Sigmoid colon (tissue), 7 donors: ENCODE data around the gene CPSF7. TPM values are rescaled to one million over a fixed set of nuclear protein-coding genes. Genes with fewer than 3 reads are reported as not detected.

Experiments
- DNase-seq: peaks from one replicate; pipeline ENCODE4 v3.0.0-alpha.2; 2019
- H3K27ac ChIP-seq, 4 donors: fragments of 200-600 bp; sonication (generic); one replicate each; pipeline ENCODE4 v1.5.1; 2016 to 2019; ENCODE audit warnings: mild to moderate bottlenecking in 1 of 4
- H3K27me3 ChIP-seq, 3 donors: fragments of 200-600 bp; sonication (generic); one replicate each; pipeline ENCODE4 v1.5.1; 2019; ENCODE audit warnings: mild to moderate bottlenecking in 1 of 3
- H3K36me3 ChIP-seq, 4 donors: fragments of 200-600 bp; sonication (generic); one replicate each; pipeline ENCODE4 v1.5.1; 2016 to 2019
- H3K4me1 ChIP-seq, 4 donors: fragments of 200-600 bp; sonication (generic); one replicate each; pipeline ENCODE4 v1.5.1; 2017 to 2019
- H3K4me3 ChIP-seq, 4 donors: fragments of 200-600 bp; sonication (generic); one replicate each; pipeline ENCODE4 v1.5.1; 2017 to 2019; ENCODE audit warnings: mild to moderate bottlenecking in 2 of 4, moderate library complexity in 1 of 4
- H3K9me3 ChIP-seq, 4 donors: fragments of 200-600 bp in 3 of 4; sonication (generic) in 3 of 4; one replicate each; pipeline versions ENCODE4 v1.5.1 to v1.6.1; 2013 to 2019
- CTCF ChIP-seq, 4 experiments: fragments of 450-650 bp in 3 of 4; fragments of 200-600 bp in 1 of 4; IDR thresholded peaks; one replicate each; pipeline ENCODE4 v1.5.1; 2016 to 2019; ENCODE audit warnings: antibody characterized with exemption in 4 of 4, mild to moderate bottlenecking in 3 of 4, moderate library complexity in 2 of 4
- EP300 ChIP-seq, 4 donors: sonication (generic); formaldehyde crosslinking; IDR thresholded peaks; one replicate each; pipeline ENCODE4 v1.6.1; 2017; ENCODE audit warnings: antibody characterized with exemption in 4 of 4
- POLR2A ChIP-seq, 2 donors: fragments of 450-650 bp; IDR thresholded peaks; one replicate each; pipeline ENCODE4 v1.6.1; 2016; ENCODE audit warnings: antibody characterized with exemption in 2 of 2, mild to moderate bottlenecking in 2 of 2, moderate library complexity in 2 of 2
- POLR2AphosphoS5 ChIP-seq, 4 donors: sonication (generic); formaldehyde crosslinking; IDR thresholded peaks; one replicate each; pipeline ENCODE4 v1.6.1; 2017; ENCODE audit warnings: antibody characterized with exemption in 4 of 4
- WGBS, 2 donors: extraction: QIAGEN DNeasy Blood & Tissue Kit; methylation state at CpG; one replicate each; pipeline ENCODE4 v1.1.7; 2013; 5-methylcytosine and 5-hydroxymethylcytosine counted together
- intact Hi-C: fragments of 100-400 bp; cut with DNase I; formaldehyde crosslinking; loops from one replicate; pipeline ENCODE4 v1.15.1; 2023
- polyA plus RNA-seq, 3 donors: library from polyadenylated mRNA; stranded (reverse); fragments of 200-250 nt; gene quantifications; one replicate each; pipeline ENCODE4 v1.2.3, GENCODE V29; 2013
- total RNA-seq, 4 donors: library from RNA; depleted of rRNA; stranded (reverse); fragments of >200 nt; gene quantifications; one replicate each; pipeline ENCODE4 v1.1.0, GENCODE V29; 2016
- donor health status: healthy with polysubstance abuse.
- donor health status: Bipolar disorder and iron deficiency.
- donor health status: healthy.

Gene CPSF7
- total and polyA plus RNA-seq, 7 donors, result 18.0 to 48.4 (median 41.5) TPM

GRCh38 chr11:61377461-61378160 is 52.2 kb downstream of the CPSF7 start:
- no peak overlapping the region for H3K27ac ChIP-seq
- no peaks in the 10 kb centered on the region for H3K4me1 ChIP-seq
- H3K36me3 ChIP-seq, result peaks cover 0 to 17% (median 0%) of the 10 kb centered on the region in 4 donors
- no peak for TF ChIP-seq EP300 (IDR thresholded peaks at IDR 0.05)
- no peak for TF ChIP-seq CTCF (IDR thresholded peaks at IDR 0.05)
- TF ChIP-seq POLR2AphosphoS5 (IDR thresholded peaks at IDR 0.05), result no peak
- no peak for TF ChIP-seq POLR2A (IDR thresholded peaks at IDR 0.05)
- WGBS, 2 donors, result 94 to 96% methylated on average over 6 of the region's 6 CpGs
- no peak for DNase-seq
- H3K4me3 ChIP-seq, result no peak overlapping the region
- intact Hi-C loops, result no loop called here
- H3K9me3 ChIP-seq, result no peaks in the 10 kb centered on the region
- H3K27me3 ChIP-seq, result no peaks in the 10 kb centered on the region

GRCh38 chr11:61375761-61376108 is 54.0 kb downstream of the CPSF7 start:
- H3K36me3 ChIP-seq, result peaks cover 0 to 24% (median 0%) of the 10 kb centered on the region in 4 donors
- DNase-seq, result no peak
- H3K9me3 ChIP-seq, result no peaks in the 10 kb centered on the region
- no peak overlapping the region for H3K4me3 ChIP-seq
- H3K4me1 ChIP-seq, result no peaks in the 10 kb centered on the region
- intact Hi-C loops, result no loop called here
- whole genome bisulfite sequencing, 2 donors, result 55 to 84% methylated on average over 6 of the region's 6 CpGs
- TF ChIP-seq EP300 (IDR thresholded peaks at IDR 0.05), result no peak
- no peak for TF ChIP-seq POLR2A (IDR thresholded peaks at IDR 0.05)
- no peak for TF ChIP-seq CTCF (IDR thresholded peaks at IDR 0.05)
- TF ChIP-seq POLR2AphosphoS5 (IDR thresholded peaks at IDR 0.05), result no peak
- H3K27me3 ChIP-seq, result no peaks in the 10 kb centered on the region
- H3K27ac ChIP-seq, result no peak overlapping the region

DNA sequence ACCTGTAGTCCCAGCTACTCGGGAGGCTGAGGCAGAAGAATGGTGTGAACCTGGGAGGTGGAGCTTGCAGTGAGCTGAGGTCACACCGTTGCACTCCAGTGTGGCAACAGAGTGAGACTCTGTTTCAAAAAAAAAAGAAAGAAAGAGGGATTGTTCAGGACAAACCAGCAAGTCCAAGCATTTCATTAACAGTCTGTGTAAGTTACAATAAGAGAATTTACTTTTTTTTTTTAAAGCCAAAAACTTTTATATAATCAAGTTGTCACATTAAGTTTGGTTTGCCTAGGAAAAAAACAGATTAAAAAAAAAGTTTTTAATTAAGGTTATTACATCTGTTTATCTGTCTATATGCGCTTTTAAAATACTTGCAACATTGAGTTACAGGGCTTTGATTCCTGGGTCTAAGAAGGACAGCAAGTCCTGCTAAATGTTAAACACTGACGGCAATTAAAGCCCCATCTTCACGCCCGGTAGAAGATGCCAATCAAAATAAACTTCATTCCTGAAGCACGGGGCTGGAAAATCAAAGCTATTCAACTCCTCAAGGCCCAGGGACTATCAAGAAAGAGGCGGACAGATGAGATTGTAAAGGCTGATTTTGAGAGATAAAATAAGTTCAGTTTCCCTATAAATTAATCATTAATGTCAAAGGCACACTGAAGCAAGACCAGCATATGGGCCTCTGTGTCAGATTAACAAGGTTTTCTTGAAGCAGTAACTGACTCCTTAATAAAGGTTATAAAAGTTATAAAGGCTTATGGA is 56.9 kb downstream of the CPSF7 start:
- Histone ChIP-seq H3K36me3 (peaks cover 8 to 53% (median 13%) of the 10 kb centered on the region in 4 donors), H3K27me3 (no peaks in the 10 kb centered on the region), H3K4me3 (no peak overlapping the region), H3K27ac (no peak overlapping the region), H3K4me1 (no peaks in the 10 kb centered on the region), H3K9me3 (no peaks in the 10 kb centered on the region)
- WGBS, 2 donors, result 92 to 96% methylated on average over 8 of the region's 8 CpGs
- DNase-seq, result no peak
- TF ChIP-seq POLR2AphosphoS5 (IDR thresholded peaks at IDR 0.05), result no peak
- no peak for TF ChIP-seq CTCF (IDR thresholded peaks at IDR 0.05)
- no peak for TF ChIP-seq EP300 (IDR thresholded peaks at IDR 0.05)
- no peak for TF ChIP-seq POLR2A (IDR thresholded peaks at IDR 0.05)
- intact Hi-C loops, result no loop called here

DNA sequence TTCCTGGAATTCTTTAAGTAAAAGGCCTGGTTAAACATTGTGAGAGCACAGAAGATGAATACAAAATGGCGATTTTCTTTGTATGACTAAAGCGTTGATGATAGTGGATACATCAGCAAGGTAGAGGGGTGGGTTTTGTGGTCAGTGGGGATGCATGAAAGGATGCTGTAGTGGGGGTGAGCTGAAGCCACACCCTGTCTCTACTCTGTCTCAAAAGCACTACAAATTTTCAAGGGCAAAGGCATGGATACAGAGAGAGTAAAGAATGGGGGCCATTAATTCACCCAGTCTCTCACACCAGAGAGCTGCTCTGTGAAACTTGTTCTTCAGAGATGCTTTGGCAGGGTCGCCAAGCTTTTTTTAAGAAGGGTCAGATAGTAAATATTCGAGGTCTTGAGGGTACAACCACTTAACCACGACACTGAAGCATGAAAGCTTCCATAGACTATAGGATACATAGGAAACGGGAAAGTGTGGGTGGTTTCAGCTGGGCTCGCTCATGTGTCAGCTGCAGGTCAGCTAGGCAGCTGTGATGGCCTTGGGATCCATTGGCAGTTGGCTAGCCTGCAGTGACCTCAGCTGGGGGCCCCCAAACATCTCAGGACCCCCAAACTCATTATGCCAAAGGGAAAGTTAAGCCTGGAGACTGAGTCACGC is 59.3 kb downstream of the CPSF7 start:
- H3K27me3 ChIP-seq, result no peaks in the 10 kb centered on the region
- intact Hi-C loops, result no loop called here
- peaks cover 14 to 68% (median 35%) of the 10 kb centered on the region in 4 donors for H3K36me3 ChIP-seq
- no peak overlapping the region for H3K4me3 ChIP-seq
- no peak overlapping the region for H3K27ac ChIP-seq
- no peak for DNase-seq
- H3K9me3 ChIP-seq, result no peaks in the 10 kb centered on the region
- WGBS, 2 donors, result 85 to 92% methylated on average over 8 of the region's 8 CpGs
- no peaks in the 10 kb centered on the region for H3K4me1 ChIP-seq
- TF ChIP-seq EP300 (IDR thresholded peaks at IDR 0.05) (no peak), POLR2A (IDR thresholded peaks at IDR 0.05) (no peak), POLR2AphosphoS5 (IDR thresholded peaks at IDR 0.05) (no peak), CTCF (IDR thresholded peaks at IDR 0.05) (no peak)
